Measurements from ENCODE around the gene SMYD3.
"Not testable (repeated sequence)": the region's sequence is repeated elsewhere in the genome, so short reads cannot be mapped to it uniquely, and the experiment has no call there.

SMYD3 gene

GRCh38 chr1:245968775-245969174 is 538.3 kb downstream of the SMYD3 start:
- no peak for DNase-seq

- no peak for DNase-seq
Observed at GRCh38 chr1:245965398-245965797, 541.7 kb downstream of the SMYD3 start.

GRCh38 chr1:245963649-245964048 is 543.4 kb downstream of the SMYD3 start:
- DNase-seq: no peak

- DNase-seq: no peak
Observed at GRCh38 chr1:245962453-245962852, 544.6 kb downstream of the SMYD3 start.

GRCh38 chr1:245961137-245961540 is 545.9 kb downstream of the SMYD3 start:
- no peak for DNase-seq

- DNase-seq: no peak
Observed at GRCh38 chr1:245960171-245960570, 546.9 kb downstream of the SMYD3 start.

GRCh38 chr1:245958016-245958415 is 549.1 kb downstream of the SMYD3 start:
- DNase-seq: no peak

GRCh38 chr1:245957427-245957826 is 549.7 kb downstream of the SMYD3 start:
- DNase-seq: no peak

GRCh38 chr1:245956225-245956624 is 550.9 kb downstream of the SMYD3 start:
- no peak for DNase-seq

- DNase-seq: no peak
Observed at GRCh38 chr1:245953876-245954660, 553.0 kb downstream of the SMYD3 start.

GRCh38 chr1:245952383-245953026 is 554.6 kb downstream of the SMYD3 start:
- no peak for DNase-seq

- no peak for DNase-seq
Observed at GRCh38 chr1:245948786-245949185, 558.3 kb downstream of the SMYD3 start.

GRCh38 chr1:245946905-245947304 is 560.2 kb downstream of the SMYD3 start:
- DNase-seq: no peak

- DNase-seq: not testable (repeated sequence)
Observed at GRCh38 chr1:245945136-245945535, 561.9 kb downstream of the SMYD3 start.

- DNase-seq: no peak
Observed at GRCh38 chr1:245942856-245943255, 564.2 kb downstream of the SMYD3 start.

GRCh38 chr1:245941771-245942170 is 565.3 kb downstream of the SMYD3 start:
- not testable (repeated sequence) for DNase-seq

GRCh38 chr1:245939756-245940345 is 567.2 kb downstream of the SMYD3 start:
- DNase-seq: peak; percentile 58

- DNase-seq: no peak
Observed at GRCh38 chr1:245938046-245938435, 569.0 kb downstream of the SMYD3 start.

GRCh38 chr1:245937316-245938045 is 569.6 kb downstream of the SMYD3 start:
- no peak for DNase-seq

GRCh38 chr1:245934409-245934808 is 572.7 kb downstream of the SMYD3 start:
- no peak for DNase-seq

- DNase-seq: no peak
Observed at GRCh38 chr1:245933431-245934045, 573.5 kb downstream of the SMYD3 start.

GRCh38 chr1:245932302-245932972 is 574.6 kb downstream of the SMYD3 start:
- DNase-seq: no peak

All from islet precursor cell (in vitro differentiated cells).